ENCODE measurements around the gene ASGR1.

- TF ChIP-seq POLR2AphosphoS5 (IDR thresholded peaks at IDR 0.05) = no peak
- no peak for TF ChIP-seq CTCF (IDR thresholded peaks at IDR 0.05 in 8 of 11, conservative IDR thresholded peaks at IDR 0.05 in 3 of 11)
- TF ChIP-seq POLR2A (IDR thresholded peaks at IDR 0.05) = no peak
These were observed 37.3 kb upstream of the ASGR1 start for GRCh38 chr17:7216242-7217112.

Data from spleen (tissue), 7 donors.